Muscle of back (tissue), 13 donors: ENCODE measurements around the gene TMEM39A. TPM values are rescaled to one million over a fixed set of nuclear protein-coding genes. Genes with fewer than 3 reads are reported as not detected.

Experiments used
- DNase-seq, 3 donors: peaks; one replicate each; pipeline versions ENCODE4 v3.0.0 to v3.0.0-alpha.2; 2013
- long read RNA-seq, 9 donors: transcript quantifications; one replicate each; lab custom pipeline, GENCODE V29; 2026
- polyA plus RNA-seq, 10 donors: library from polyadenylated mRNA; unstranded; fragments of 120-200 nt; gene quantifications; one replicate each; pipeline ENCODE4 v1.2.1, GENCODE V29; 2013; ENCODE audit not compliant: insufficient read length in 10 of 10

The TMEM39A gene, protein sequence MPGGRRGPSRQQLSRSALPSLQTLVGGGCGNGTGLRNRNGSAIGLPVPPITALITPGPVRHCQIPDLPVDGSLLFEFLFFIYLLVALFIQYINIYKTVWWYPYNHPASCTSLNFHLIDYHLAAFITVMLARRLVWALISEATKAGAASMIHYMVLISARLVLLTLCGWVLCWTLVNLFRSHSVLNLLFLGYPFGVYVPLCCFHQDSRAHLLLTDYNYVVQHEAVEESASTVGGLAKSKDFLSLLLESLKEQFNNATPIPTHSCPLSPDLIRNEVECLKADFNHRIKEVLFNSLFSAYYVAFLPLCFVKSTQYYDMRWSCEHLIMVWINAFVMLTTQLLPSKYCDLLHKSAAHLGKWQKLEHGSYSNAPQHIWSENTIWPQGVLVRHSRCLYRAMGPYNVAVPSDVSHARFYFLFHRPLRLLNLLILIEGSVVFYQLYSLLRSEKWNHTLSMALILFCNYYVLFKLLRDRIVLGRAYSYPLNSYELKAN
- polyA plus RNA-seq = 10 to 100 TPM; 36.9 to 52.8 (median 43.3) TPM
- long read RNA-seq, donor 1, full-length matches to known transcripts = 3 of 3 reads
- long read RNA-seq, donor 1, partial matches to known transcripts = 0 of 3 reads
- long read RNA-seq, donor 1, other reads (novel, unspliced or antisense) = 0 of 3 reads
- long read RNA-seq, donor 2 = 0 reads
- long read RNA-seq, donor 3 = 0 reads
- long read RNA-seq, donor 4, full-length matches to known transcripts = 3 of 3 reads
- long read RNA-seq, donor 4, partial matches to known transcripts = 0 of 3 reads
- long read RNA-seq, donor 4, other reads (novel, unspliced or antisense) = 0 of 3 reads
- long read RNA-seq, donor 5, full-length matches to known transcripts = 4 of 4 reads
- long read RNA-seq, donor 5, partial matches to known transcripts = 0 of 4 reads
- long read RNA-seq, donor 5, other reads (novel, unspliced or antisense) = 0 of 4 reads
- long read RNA-seq, donor 6, full-length matches to known transcripts = 6 of 11 reads
- long read RNA-seq, donor 6, partial matches to known transcripts = 5 of 11 reads
- long read RNA-seq, donor 6, other reads (novel, unspliced or antisense) = 0 of 11 reads
- long read RNA-seq, donor 7, full-length matches to known transcripts = 1 of 1 reads
- long read RNA-seq, donor 7, partial matches to known transcripts = 0 of 1 reads
- long read RNA-seq, donor 7, other reads (novel, unspliced or antisense) = 0 of 1 reads
- long read RNA-seq, donor 8, partial matches to known transcripts = 0 of 2 reads
- long read RNA-seq, donor 8, other reads (novel, unspliced or antisense) = 0 of 2 reads
- long read RNA-seq, donor 9 = 0 reads

DNA sequence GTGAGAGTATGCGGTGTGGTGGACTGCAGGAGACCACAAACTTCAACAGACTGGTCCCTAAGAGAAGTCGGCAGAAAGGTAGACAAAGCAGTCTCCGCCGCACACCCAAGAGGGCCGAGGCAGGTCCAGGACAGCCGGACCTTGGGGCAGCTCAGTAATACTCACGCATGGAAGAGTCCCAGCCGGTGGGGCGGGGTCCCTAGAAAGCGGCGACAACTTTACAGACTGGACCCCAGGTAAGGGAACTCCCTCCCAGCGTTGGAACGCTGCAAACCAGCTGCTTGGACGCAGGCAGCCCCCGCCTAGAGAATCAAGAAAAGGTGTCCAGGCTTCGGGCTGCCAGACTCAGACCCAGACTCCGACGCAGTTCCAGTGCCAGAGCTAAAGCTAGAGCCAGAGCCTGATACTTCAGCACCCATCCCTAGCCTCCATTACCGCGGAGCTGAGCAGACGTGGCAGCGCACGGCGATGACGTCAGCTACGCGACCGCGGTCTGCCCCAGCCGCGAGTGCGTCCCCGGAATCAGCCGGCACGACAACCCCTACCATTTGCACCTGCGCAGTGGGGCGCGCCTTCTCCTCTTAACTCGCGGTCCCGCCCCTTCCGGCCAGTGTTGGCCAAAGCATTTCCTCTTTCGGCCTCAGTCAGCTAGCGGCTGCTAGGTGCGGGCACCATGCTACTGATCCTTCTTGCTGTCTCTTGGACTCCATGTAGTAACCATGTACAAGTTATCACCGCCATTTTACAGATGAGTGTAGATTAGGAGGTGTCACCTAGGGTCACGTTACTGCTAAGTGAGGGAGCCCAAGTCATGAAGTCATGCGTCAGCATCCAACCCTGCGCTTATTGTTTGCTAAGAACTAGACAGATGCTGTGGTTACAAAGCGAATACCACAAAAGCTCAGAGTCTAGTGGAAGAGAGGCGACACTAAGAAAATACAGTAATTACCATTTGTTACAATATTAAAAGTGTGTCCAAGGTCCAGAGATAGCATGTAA is at the start of gene TMEM39A:
TSS of gene TMEM39A (minus strand) at position 445 of the 999 bp plus-strand sequence. CDS start 1,541 bp downstream, outside the sequence.
- peak; percentile 99 to 100 (median 100) for DNase-seq

DNA sequence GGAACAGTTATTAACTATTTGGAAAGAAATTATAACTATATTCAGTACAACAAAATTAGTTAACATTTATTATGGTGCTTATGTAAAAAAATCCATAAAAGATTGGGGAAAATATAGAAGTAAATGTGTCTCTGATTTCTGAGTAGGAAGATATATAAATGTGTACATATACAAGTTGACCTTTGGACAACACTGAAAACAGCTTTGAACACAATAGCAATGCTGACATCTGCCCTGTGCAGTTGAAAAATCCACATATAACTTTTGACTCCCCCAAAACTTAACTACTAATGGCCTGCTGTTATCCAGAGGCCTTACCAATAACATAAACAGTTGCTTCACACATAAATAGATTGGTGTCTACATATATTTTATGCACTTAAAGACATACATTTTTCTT is 47.3 kb upstream of the TMEM39A start:
- DNase-seq = no peak

DNA sequence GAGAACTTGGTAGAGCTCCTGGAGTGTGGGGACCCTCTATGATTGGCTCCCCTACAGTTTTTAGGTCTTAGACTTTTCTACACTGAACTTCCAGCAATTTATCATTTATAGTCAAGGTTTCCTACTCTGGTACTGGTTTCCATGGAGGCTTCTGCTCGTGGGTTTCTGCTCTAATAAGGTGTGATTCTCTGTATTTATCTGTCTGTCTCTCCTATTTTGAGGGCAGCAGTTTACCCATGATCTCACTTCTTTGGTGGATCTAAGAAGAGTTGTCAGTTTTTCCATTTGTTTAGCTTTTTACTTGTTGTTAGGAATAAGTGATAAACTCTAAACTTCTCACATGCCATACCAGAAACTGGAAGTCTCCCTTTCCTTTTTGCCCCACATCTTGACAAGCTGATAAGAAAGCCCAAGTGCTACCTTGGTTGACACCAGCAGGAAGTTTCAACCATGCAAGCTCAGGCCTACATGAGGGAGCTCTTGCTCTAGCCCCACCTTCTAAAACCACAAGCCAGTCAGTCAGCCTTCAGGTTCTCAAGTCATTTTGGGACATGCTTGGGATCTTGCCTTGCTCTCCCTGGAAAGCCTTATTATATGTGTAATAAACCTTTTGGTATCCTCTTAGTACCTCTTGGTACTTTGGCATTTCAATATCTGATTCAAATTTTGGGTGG is 44.9 kb upstream of the TMEM39A start:
- no peak for DNase-seq

DNA sequence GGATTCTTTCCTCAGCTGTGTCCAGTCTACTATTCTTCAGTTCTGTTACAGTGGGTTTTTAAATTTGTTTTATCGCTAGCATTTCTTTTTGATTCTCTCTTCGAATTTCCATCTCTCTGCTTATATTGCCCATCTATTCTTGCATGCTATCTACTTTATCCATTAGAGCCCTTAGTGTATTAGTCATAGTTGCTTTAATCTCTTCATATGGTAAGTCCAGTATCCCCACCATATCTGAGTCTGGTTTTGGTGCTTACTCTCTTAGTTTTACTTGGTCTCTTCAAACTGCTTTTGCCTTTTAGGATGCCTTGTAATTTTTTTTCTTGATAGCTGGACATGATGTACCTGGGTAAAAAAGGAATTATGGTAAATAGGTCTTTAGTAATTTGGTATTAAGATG is 44.0 kb upstream of the TMEM39A start:
- no peak for DNase-seq

DNA sequence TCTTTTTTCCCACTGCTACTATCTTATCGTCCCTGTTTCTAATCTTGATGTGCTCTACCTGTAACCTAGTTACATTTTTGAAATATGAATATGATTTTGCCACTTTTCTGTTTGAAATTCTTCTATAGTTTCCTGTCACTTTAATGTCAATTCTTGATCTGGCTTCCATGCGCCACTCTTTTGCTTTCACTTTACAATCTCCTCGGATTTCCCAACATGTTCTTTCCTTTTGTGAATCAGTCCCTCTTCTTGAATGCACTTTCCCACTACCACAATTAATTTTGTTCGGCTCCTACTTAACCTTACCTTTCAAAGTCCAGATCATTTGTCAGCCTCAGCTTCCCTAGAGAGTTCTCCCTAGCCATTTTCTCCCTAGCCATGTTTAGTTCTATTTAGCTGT is 43.2 kb upstream of the TMEM39A start:
- no peak for DNase-seq

DNA sequence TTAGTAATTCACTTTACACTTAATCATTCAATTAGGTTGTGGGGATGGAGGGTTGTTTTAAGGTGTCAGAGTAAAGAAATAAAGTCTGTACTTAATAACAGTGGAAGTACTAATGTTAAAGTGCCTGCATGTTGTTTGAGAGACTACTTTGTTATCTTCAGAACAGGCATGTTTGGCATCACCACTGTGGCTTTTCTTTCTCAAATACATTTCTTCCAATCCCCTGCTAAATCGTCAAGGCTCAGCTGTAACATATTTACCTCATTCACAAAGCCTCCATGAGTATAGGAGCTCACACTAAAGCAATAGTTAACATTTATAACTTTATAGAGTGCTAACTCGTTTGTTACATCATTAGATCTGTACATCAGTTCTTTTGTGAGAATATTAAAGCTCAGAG is 37.5 kb upstream of the TMEM39A start:
- DNase-seq = no peak

DNA sequence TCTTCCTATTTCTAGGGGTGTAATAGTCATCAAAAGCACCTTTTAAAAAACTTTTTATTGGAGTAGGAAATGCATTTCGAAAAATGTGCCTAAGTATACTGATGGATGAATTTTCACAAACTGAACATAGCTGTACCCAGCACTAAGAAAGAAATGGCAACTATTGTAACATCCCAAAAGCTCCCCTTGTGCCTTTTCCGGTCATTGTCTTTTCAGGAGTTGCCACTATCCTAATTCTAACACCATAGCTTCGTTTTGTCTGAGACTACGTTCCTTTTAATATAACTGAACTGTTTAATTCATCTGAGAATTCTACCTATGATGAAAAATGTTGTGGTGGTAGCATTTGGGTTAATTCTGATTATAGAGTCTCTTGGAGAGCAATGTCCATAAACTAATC is 36.9 kb upstream of the TMEM39A start:
- DNase-seq = no peak

DNA sequence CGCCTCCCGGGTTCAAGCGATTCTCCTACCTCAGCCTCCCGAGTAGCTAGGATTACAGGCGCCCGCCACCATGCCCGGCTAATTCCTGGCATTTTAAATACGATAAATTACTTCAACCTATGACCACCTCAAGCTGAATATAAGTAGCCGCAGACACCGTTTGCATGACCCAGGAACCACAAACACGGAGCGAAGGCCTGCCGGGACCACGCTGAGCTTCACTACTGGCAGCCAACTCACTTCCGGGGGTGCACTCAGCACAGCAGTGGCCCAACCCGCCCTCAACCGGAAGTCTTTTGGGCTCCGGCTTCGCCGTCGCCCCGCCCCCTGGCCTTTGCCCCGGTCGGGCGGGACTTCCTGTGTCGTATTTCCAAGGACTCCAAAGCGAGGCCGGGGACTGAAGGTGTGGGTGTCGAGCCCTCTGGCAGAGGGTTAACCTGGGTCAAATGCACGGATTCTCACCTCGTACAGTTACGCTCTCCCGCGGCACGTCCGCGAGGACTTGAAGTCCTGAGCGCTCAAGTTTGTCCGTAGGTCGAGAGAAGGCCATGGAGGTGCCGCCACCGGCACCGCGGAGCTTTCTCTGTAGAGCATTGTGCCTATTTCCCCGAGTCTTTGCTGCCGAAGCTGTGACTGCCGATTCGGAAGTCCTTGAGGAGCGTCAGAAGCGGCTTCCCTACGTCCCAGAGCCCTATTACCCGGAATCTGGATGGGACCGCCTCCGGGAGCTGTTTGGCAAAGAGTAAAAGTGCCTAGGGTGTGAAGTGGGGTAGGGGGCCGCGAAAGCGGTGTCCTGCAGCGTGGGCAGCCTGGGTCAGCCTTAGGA is 35.0 kb upstream of the TMEM39A start, which contains the start of gene TIMMDC1:
TSS of gene TIMMDC1 (plus strand) at position 362 of the 826 bp plus-strand sequence. CDS start at position 549, 187 bp downstream.
- peak; percentile 98 to 99 (median 98) for DNase-seq

DNA sequence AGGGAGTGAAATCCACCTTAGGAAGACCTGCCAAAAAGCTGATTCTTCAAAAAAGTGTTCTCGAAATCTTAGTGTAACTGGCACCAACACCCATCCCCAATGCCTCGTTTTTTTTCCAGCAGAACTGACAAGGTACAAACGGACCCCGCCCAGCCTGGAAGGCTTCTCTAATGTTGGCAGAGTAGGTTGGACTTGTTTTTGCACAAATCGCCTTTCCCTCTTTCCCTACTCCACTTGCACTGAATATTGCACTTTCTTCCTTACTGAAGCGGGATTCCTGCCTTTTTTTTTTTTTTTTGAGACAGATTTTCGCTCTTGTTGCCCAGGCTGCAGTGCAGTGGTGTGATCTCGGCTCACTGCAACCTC is 34.4 kb upstream of the TMEM39A start:
- peak; percentile 10 to 63 (median 31) for DNase-seq

DNA sequence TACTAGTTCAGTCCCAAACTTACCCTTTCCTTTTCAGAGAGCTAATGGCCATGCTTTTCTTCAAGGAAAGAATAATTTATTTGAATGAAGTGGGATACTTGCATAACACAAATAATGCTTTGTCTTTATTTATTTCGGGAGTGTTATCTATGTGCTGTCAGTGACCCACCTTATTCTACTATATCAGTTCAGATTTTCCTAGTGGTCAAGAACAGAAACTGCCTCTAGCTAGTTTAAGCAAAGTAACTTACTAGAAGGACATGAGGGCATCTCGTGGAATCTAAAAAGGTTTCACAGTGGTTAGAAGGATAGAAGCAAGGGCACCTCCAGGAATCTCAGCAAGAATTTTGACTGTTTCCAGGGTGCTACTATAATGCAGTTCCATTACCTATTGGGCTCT is 31.2 kb upstream of the TMEM39A start:
- no peak for DNase-seq

DNA sequence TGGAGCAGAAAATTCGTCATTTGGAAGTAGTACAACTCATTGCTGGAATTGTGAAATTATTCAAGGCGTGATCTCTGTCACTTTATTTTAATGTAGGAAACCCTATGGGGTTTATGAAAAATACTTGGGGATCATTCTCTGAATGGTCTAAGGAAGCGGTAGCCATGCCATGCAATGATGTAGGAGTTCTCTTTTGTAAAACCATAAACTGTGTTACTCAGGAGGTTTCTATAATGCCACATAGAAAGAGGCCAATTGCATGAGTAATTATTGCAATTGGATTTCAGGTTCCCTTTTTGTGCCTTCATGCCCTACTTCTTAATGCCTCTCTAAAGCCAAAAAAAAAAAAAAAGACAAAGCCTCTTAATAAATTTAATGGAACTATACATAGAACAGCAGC is 29.4 kb upstream of the TMEM39A start:
- DNase-seq = no peak

DNA sequence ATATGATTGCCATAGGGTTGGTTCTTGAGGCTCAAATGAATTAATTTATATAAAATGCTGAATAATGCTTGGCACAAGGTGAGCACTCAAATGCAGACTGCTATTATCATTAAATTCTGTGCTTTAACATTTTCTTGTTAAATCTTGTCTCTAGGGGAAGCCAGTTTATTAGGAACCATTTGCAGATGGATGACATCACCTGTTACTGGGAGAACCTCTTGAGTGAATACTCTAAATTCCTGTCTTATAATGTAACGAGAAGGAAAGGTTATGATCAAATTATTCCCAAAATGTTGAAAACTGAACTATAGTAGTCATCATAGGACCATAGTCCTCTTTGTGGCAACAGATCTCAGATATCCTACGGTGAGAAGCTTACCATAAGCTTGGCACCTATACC is 28.7 kb upstream of the TMEM39A start:
- no peak for DNase-seq

DNA sequence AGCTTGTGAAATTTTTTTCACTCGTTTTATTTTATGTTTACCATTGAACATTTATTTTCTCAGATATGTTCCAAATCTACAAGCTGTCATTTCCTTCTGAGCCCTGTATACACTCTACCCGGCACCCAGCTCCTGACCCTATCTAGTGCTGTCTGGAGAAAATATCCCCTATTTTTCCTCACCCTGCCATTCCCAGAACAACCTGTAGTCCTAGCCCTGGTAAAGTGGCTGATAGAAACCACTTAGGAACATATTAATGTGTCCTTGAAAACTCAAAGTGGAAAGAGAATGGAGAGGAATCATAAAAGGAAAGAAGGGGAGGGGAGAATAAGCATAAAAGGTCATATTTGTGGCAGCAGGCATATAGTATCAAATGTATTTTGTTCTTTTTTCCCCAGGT is 26.7 kb upstream of the TMEM39A start:
- DNase-seq = no peak

DNA sequence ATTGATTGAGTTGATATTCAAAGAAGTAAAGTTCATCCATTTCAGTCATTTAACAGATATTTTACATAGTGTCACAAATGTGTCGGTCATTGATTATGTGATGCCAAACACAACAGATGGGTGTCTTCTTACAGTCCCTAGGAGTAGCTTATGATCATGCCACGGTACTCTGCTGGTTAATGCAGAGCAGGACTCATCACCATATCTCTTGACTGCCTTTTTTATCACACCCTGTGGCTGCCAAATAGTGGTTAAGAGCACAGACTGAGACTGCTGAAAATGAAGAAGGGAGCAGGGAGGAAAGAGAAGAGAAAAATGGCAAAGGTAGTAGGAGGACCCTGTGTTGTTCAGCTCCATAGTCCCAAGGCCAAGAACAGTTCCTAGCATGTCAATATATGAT is 22.1 kb upstream of the TMEM39A start:
- no peak for DNase-seq

DNA sequence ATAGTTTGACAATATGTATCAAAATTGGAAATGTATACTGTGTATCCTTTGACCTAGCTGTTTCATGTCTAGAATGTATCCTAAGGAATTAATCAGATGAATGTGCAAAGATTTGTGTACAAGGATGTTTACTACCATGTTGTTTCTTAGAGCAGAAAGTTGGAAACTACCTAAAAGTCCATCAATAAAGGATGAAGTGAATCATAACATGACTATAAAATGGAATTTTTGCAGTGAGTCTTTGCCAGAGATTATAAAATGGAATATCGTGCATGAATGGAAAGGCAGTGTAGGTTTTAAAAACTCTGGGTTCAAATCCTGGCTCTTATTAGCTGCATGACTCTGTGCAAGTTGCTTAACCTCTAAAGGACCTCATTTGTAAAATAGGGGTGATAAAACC is 19.7 kb upstream of the TMEM39A start:
- DNase-seq = no peak

DNA sequence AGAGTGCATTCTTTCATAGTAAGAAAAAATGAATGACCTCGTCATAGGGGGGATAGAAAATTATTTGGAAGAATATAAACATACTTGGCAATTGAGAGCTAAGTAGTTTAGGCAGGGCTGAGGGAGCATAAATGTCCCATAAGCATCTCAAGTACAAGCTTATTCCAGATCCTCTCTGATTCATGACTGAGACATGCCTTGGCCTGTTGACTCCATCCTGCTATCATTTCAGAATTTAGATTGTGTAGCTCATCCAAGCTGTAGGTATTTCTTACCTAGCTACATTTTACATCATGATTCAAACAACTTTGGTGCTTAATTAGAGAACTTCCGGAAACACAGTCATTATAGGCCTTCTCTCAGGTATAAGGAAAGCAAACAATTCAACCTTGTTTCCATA is 17.7 kb upstream of the TMEM39A start:
- no peak for DNase-seq

DNA sequence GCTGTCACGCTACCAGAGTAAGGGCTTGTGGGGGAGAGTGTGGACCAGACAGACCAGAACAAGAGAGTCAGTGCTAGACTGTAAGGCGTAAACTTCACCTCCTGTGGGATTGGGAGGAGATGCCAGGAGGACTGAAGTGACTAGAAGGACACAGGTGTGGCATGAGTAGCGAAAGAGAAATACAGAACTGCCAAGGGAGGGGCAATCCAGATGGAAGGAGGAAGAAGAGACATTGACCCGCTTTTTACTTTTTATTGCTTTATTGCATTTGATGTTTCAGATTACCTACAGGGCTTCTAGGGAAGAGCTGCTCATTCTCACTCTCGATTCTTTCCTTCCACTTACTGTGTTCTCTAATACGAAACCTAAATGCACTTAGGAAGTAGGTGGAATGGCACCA is 7.5 kb upstream of the TMEM39A start:
- no peak for DNase-seq

DNA sequence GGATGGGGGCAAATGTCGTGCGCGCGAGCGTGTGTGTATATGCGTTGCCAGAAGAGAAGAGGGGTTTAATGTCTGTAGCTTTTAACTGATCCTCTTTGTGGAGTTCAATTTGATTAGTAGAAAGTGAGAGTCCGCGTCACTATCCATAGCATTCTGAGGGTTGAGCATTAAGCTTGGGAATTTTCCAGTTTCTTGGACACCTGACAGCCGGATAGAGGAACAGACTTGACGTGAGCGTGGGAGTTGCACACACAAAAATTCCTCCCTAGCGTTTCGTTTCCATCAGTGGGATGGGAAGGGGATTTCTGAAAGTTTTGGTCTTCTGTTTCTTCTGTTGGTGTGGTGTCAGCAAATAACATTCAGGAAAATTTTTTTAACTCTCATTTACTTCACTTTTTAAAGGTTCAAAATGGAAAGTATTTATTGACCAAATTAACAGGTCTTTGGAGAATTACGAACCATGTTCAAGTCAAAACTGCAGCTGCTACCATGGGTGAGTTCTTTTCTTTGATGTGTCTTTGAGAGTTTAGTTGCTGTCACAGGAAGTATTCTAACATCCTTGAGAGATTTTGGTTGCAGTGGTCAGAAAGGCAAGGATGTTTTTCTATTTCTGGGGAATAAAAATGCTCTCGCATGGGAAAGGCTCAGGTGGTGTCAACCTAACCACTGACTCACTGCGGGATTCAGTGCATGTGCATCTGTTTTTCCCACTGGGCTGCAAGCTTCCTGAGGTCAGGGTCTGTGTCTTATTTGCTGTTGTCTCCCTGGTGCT is 6.2 kb upstream of the TMEM39A start:
- peak in 1 of 3 donors; percentile 48 for DNase-seq
